Measurements from ENCODE around the gene DLGAP1.

The DLGAP1 gene

GRCh38 chr18:4119813-4120212 lies 335.3 kb downstream of the DLGAP1 start:
- DNase-seq (ENCODE audit: low read depth in 2 of 2): no peak
- H3K4me3 ChIP-seq (replicated peaks in 1 of 2; ENCODE audit: low read depth in 2 of 2, low read length in 2 of 2): no peak overlapping the region
- TF ChIP-seq, protein P1, sequence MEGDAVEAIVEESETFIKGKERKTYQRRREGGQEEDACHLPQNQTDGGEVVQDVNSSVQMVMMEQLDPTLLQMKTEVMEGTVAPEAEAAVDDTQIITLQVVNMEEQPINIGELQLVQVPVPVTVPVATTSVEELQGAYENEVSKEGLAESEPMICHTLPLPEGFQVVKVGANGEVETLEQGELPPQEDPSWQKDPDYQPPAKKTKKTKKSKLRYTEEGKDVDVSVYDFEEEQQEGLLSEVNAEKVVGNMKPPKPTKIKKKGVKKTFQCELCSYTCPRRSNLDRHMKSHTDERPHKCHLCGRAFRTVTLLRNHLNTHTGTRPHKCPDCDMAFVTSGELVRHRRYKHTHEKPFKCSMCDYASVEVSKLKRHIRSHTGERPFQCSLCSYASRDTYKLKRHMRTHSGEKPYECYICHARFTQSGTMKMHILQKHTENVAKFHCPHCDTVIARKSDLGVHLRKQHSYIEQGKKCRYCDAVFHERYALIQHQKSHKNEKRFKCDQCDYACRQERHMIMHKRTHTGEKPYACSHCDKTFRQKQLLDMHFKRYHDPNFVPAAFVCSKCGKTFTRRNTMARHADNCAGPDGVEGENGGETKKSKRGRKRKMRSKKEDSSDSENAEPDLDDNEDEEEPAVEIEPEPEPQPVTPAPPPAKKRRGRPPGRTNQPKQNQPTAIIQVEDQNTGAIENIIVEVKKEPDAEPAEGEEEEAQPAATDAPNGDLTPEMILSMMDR (IDR thresholded peaks at IDR 0.05; ENCODE audit: low read depth, low read length): no peak

GRCh38 chr18:4119127-4119648 lies 335.9 kb downstream of the DLGAP1 start:
- DNase-seq (ENCODE audit: low read depth in 2 of 2): no peak
- no peak overlapping the region for H3K4me3 ChIP-seq (replicated peaks in 1 of 2; ENCODE audit: low read depth in 2 of 2, low read length in 2 of 2)
- TF ChIP-seq, protein P1 (IDR thresholded peaks at IDR 0.05; ENCODE audit: low read depth, low read length): no peak

- TF ChIP-seq, protein P1 (IDR thresholded peaks at IDR 0.05; ENCODE audit: low read depth, low read length): no peak
- DNase-seq (ENCODE audit: low read depth in 2 of 2): no peak
- H3K4me3 ChIP-seq (replicated peaks in 1 of 2; ENCODE audit: low read depth in 2 of 2, low read length in 2 of 2): no peak overlapping the region
These were observed 347.1 kb downstream of the DLGAP1 start for GRCh38 chr18:4108016-4108415.

- peak in 1 of 2 donors; percentile 1 for DNase-seq (ENCODE audit: low read depth in 2 of 2)
- TF ChIP-seq, protein P1 (IDR thresholded peaks at IDR 0.05; ENCODE audit: low read depth, low read length): no peak
- no peak overlapping the region for H3K4me3 ChIP-seq (replicated peaks in 1 of 2; ENCODE audit: low read depth in 2 of 2, low read length in 2 of 2)
These were observed 348.0 kb downstream of the DLGAP1 start for GRCh38 chr18:4107049-4107467.

DNA sequence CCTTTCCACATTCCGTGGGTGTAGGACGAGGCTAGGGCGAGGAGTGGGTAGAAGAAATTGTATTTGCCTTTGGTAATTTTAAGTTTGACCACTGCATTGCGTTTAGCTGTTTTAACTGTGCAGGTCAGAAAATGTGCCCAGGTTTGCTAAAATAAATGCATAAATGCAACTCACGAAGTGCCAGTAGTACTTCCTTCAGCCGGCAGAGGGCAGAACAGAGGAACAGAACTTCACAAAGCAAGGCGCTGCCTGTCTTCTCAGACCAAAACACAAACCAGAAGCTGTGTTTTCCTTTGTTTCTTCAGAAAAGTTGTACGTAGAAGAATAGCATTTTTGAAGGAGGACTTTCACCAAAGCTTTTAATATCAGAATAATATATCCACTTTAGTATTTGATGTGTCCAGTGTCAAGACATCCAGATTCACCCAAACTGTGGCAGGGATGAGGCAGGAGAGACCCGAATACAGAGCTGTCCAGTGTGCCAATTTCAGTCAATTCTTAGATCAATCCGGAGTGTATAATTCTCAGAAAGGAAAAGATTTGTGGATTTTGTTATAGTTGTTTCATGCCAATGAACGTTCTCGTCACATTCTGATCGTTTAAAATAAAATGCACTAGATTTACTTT lies 348.6 kb downstream of the DLGAP1 start:
- TF ChIP-seq, protein P1 (IDR thresholded peaks at IDR 0.05; ENCODE audit: low read depth, low read length): peak; percentile 87
- DNase-seq (ENCODE audit: low read depth in 2 of 2): peak; percentile 75
- H3K4me3 ChIP-seq (replicated peaks in 1 of 2; ENCODE audit: low read depth in 2 of 2, low read length in 2 of 2): no peak overlapping the region

DNA sequence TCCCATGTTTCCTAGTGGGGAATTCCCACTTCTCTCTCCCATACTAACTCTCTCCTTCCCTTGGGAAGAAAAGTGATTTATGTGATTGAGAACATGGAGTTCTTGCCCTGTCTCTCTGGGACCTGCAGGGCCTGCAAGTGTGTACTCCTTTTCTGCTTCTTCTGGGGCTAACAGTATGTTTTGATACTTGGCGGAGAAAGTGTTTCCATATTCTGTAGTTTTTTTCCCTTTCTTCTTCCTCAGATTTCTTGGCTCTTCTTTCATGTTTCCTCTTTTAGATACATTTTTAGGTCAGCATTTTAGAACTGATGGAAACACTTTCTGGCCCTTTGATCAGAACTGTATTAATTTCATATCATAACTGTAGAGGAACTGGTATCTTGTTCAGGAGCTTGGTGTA lies 352.2 kb downstream of the DLGAP1 start:
- TF ChIP-seq, protein P1 (IDR thresholded peaks at IDR 0.05; ENCODE audit: low read depth, low read length): no peak
- H3K4me3 ChIP-seq (replicated peaks in 1 of 2; ENCODE audit: low read depth in 2 of 2, low read length in 2 of 2): no peak overlapping the region
- no peak for DNase-seq (ENCODE audit: low read depth in 2 of 2)

DNA sequence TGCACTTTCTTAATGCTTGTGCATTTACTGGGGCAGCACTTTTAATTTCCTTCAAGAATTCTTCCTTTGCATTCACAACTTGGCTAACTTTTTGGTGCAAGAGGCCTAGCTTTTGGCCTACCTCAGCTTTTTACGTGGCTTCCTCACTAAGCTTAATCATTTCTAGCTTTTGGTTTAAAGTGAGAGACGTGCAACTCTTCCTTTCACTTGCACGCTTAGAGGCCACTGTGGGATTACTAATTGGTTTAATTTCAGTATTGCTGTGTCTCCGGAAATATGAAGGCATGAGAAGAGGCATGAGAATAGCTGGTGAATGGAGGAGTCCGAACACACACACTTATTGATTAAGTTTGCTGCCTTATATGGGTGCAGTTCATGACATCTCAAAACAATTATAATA lies 354.1 kb downstream of the DLGAP1 start:
- TF ChIP-seq, protein P1 (IDR thresholded peaks at IDR 0.05; ENCODE audit: low read depth, low read length): no peak
- no peak overlapping the region for H3K4me3 ChIP-seq (replicated peaks in 1 of 2; ENCODE audit: low read depth in 2 of 2, low read length in 2 of 2)
- DNase-seq (ENCODE audit: low read depth in 2 of 2): no peak
